GM12878 (cell line): Measurements from ENCODE around the gene PDXDC1.

ENCODE experiments used
- CEBPB ChIP-seq, 2 experiments: fragments of 150-350 bp in 1 of 2; IDR thresholded peaks; 2 replicates each; pipeline ENCODE4 v1.6.1; 2012 to 2014; ENCODE audit warnings: low read depth in 2 of 2, low read length in 2 of 2, borderline replicate concordance in 1 of 2, inconsistent platforms in 1 of 2
- EP300 ChIP-seq, 2 experiments: fragments of 150-350 bp in 1 of 2; IDR thresholded peaks; 2 replicates each; pipeline ENCODE4 v1.6.1; 2011 to 2012; ENCODE audit warnings: low read depth in 2 of 2, low read length in 2 of 2, borderline replicate concordance in 1 of 2, improper control_type of control experiment in 1 of 2, inconsistent platforms in 1 of 2; ENCODE audit not compliant: control insufficient read depth in 1 of 2
- FOS ChIP-seq: IDR thresholded peaks from 3 replicates; pipeline ENCODE4 v1.6.1; 2011; ENCODE audit warnings: borderline replicate concordance; ENCODE audit not compliant: insufficient read length; ENCODE audit errors: extremely low read depth
- NR2F1 ChIP-seq: fragments of 450-650 bp; conservative IDR thresholded peaks from 2 replicates; pipeline ENCODE4 v1.6.1; 2017; ENCODE audit warnings: mild to moderate bottlenecking
- RAD51 ChIP-seq: fragments of 450-650 bp; IDR thresholded peaks from 2 replicates; pipeline ENCODE4 v1.6.1; 2016; ENCODE audit warnings: moderate library complexity, mild to moderate bottlenecking, inconsistent platforms
- RBBP5 ChIP-seq: fragments of 200-600 bp; sonication (generic); conservative IDR thresholded peaks from 2 replicates; pipeline ENCODE4 v1.6.1; 2016
- SP1 ChIP-seq: IDR thresholded peaks from one replicate; pipeline ENCODE4 v1.6.1; 2011; ENCODE audit warnings: low read depth, low read length
- TF ChIP-seq, protein P1 (sequence below), 3 experiments: IDR thresholded peaks in 2 of 3; conservative IDR thresholded peaks in 1 of 3; 2 replicates each; pipeline ENCODE4 v1.5.1; 2011; ENCODE audit warnings: low read depth in 3 of 3, low read length in 3 of 3, mild to moderate bottlenecking in 3 of 3, control low read depth in 2 of 3, moderate library complexity in 2 of 3, inconsistent platforms in 1 of 3, mixed read lengths in 1 of 3; ENCODE audit not compliant: control insufficient read depth in 2 of 3, insufficient read depth in 1 of 3; ENCODE audit errors: extremely low read depth in 1 of 3
- TF ChIP-seq, protein P2 (sequence below): fragments of 450-650 bp; IDR thresholded peaks from 2 replicates; pipeline ENCODE4 v1.6.1; 2017; ENCODE audit warnings: antibody characterized with exemption, mild to moderate bottlenecking, moderate library complexity
- TF ChIP-seq, protein P3 (sequence below): IDR thresholded peaks from 2 replicates; pipeline ENCODE4 v1.6.1; 2012; ENCODE audit warnings: low read depth, low read length, improper control_type of control experiment

DNA sequence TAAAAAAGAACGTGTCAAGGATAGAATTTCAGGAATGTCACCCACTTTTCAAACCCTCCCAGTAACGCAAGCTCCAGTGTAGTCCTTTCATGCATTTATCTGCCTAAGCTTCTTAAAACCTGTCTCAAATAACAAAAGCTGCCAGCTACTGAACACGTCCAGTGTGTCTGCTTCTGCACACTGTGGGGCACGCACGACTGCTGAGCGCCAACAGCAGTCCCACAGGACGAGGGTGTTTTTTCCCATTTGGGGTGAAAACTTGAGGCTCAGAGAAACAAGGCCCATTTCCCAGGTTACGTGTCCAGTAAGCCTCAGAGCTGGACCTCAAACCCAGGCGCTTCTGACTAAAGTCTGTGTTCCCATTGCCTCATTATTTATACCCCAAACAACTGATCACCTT, 63.9 kb downstream of the PDXDC1 start:
- TF ChIP-seq EP300 (IDR thresholded peaks at IDR 0.05; ENCODE audit: borderline replicate concordance in 1 of 2, control insufficient read depth in 1 of 2, low read depth in 2 of 2, low read length in 2 of 2) (no peak), FOS (no peak), NR2F1 (no peak), RBBP5 (no peak), CEBPB (IDR thresholded peaks at IDR 0.05; ENCODE audit: borderline replicate concordance in 1 of 2, low read depth in 2 of 2, low read length in 2 of 2) (no peak), SP1 (no peak), RAD51 (no peak)
- TF ChIP-seq, protein P1, sequence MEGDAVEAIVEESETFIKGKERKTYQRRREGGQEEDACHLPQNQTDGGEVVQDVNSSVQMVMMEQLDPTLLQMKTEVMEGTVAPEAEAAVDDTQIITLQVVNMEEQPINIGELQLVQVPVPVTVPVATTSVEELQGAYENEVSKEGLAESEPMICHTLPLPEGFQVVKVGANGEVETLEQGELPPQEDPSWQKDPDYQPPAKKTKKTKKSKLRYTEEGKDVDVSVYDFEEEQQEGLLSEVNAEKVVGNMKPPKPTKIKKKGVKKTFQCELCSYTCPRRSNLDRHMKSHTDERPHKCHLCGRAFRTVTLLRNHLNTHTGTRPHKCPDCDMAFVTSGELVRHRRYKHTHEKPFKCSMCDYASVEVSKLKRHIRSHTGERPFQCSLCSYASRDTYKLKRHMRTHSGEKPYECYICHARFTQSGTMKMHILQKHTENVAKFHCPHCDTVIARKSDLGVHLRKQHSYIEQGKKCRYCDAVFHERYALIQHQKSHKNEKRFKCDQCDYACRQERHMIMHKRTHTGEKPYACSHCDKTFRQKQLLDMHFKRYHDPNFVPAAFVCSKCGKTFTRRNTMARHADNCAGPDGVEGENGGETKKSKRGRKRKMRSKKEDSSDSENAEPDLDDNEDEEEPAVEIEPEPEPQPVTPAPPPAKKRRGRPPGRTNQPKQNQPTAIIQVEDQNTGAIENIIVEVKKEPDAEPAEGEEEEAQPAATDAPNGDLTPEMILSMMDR (IDR thresholded peaks at IDR 0.05 in 2 of 3, conservative IDR thresholded peaks at IDR 0.05 in 1 of 3; ENCODE audit: control insufficient read depth in 2 of 3, extremely low read depth in 1 of 3, insufficient read depth in 1 of 3, low read depth in 3 of 3, low read length in 3 of 3) = no peak
- TF ChIP-seq, protein P2, sequence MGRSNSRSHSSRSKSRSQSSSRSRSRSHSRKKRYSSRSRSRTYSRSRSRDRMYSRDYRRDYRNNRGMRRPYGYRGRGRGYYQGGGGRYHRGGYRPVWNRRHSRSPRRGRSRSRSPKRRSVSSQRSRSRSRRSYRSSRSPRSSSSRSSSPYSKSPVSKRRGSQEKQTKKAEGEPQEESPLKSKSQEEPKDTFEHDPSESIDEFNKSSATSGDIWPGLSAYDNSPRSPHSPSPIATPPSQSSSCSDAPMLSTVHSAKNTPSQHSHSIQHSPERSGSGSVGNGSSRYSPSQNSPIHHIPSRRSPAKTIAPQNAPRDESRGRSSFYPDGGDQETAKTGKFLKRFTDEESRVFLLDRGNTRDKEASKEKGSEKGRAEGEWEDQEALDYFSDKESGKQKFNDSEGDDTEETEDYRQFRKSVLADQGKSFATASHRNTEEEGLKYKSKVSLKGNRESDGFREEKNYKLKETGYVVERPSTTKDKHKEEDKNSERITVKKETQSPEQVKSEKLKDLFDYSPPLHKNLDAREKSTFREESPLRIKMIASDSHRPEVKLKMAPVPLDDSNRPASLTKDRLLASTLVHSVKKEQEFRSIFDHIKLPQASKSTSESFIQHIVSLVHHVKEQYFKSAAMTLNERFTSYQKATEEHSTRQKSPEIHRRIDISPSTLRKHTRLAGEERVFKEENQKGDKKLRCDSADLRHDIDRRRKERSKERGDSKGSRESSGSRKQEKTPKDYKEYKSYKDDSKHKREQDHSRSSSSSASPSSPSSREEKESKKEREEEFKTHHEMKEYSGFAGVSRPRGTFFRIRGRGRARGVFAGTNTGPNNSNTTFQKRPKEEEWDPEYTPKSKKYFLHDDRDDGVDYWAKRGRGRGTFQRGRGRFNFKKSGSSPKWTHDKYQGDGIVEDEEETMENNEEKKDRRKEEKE = no peak
- TF ChIP-seq, protein P3, sequence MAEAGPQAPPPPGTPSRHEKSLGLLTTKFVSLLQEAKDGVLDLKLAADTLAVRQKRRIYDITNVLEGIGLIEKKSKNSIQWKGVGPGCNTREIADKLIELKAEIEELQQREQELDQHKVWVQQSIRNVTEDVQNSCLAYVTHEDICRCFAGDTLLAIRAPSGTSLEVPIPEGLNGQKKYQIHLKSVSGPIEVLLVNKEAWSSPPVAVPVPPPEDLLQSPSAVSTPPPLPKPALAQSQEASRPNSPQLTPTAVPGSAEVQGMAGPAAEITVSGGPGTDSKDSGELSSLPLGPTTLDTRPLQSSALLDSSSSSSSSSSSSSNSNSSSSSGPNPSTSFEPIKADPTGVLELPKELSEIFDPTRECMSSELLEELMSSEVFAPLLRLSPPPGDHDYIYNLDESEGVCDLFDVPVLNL = no peak
